ENCODE measurements around the gene COL17A1. TPM values are rescaled to one million over a fixed set of nuclear protein-coding genes. Genes with fewer than 3 reads are reported as not detected.

Gene COL17A1
- total RNA-seq: 0.03 and 0.16 TPM in 2 replicates
- polyA plus RNA-seq (2012): not detected

DNA sequence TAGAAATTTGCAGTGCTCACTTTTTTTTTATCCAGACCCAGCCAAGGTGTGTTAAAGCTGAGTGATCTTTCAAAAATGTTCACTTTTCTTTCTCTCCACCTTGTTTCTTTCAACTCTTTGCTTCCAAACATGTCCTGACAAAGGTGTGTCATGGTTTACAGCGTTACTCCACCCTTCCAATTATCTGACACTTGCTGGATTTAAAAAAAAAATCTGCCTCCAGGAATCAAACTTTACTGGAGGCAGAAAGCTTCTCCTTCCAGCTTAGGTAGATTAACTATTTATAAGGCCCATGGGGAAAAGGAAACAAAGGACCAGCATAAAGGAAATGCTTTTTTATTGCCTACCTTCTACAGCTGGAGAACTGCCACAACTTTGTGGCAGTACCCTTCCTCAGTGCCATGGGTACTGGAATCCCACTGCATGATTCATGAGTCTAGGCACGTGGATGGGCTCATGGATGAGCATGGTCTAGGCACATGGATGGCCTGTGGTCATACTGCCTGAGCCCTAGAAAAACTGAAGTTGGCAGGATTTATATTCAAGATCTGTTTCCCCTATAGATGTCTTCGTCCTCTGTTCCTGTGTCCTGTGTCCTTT lies at the start of gene COL17A1:
Gene COL17A1, minus strand, starts transcription at position 80 of the 600 bp plus-strand sequence. CDS start 5,207 bp downstream, outside the sequence.
- DNase-seq (ENCODE audit: low read depth): no peak

DNA sequence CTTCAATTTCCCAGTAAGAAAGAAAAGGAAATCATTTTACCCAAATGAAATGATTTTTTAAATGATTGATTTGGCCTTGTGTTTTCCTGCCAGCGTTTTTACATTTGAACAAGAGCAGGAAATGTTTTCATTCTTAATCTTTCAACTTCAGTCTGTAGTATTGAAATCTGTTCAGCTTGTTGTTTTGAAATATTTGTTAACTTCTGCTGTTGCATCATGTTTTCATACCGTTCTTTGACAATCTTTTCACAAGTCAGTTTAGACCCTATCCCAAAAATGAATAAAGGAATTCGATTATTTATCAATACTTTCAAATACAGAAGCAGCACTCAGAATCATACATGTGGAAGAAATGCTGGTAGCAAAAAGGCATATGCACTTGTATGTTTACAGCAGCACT lies 44.4 kb upstream of the COL17A1 start:
- no peak for DNase-seq (ENCODE audit: low read depth)

DNA sequence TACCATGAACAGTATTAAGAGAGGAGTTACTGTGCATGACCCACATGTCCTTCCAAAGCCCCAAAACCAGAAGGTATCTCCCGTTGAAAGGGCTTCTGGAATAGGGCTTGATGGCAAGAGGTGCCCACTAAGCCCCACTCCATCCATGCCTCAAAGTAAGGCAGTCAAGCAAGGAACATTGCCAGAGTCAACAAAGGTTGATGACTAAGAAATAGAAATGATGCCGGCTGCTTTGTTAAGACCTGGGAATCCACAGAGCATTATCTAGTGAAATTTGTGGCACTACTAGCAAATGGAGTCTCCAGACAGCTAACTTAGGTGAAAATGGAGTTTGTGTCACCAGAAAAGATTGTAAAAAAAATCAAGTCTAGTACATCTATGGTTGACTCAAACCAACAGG lies 42.5 kb upstream of the COL17A1 start:
- DNase-seq (ENCODE audit: low read depth): peak; percentile 46

- DNase-seq (ENCODE audit: low read depth): peak; percentile 45
Measured at GRCh38 chr10:104127411-104127810, 41.7 kb upstream of the COL17A1 start.

GRCh38 chr10:104123397-104123796 lies 37.7 kb upstream of the COL17A1 start:
- DNase-seq (ENCODE audit: low read depth): peak; percentile 24

- DNase-seq (ENCODE audit: low read depth): no peak
Measured at GRCh38 chr10:104122225-104123107, 36.8 kb upstream of the COL17A1 start.

DNA sequence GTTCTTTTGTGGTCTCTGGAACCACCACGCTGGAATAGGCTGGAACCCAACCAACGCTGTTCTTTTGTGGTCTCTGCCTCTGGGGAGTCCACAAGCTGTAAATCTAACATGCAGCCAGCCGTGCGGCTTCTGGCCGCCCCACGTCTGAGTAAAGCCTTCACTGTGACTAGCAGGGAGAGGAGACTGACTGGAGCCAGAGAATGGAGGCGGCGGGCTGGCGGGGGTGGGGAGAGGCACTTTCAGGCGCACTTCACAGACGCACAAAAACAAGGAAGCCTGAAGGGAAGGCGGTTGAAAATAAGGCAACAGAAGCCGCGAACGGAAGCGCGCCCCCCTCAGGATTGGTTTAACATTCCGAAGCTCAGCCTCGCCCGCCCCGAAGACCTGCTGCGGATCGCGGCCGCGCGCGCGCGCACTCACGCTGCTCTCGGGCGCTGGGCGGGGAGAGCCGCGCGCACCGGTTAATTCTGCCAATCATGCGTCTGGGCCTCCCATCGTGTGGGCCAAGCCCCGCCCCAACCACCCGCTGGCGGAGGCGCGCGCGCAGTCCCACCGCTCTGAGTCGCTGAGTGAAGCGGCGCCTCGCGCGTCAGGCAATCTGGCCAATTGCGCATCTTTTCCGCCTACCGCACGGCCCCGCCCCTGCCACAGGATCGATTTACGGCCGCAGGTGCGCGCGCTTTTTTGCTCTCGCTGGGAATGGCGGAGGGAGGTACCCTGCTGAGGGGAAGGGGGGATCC lies 36.0 kb upstream of the COL17A1 start, which contains the start of gene SFR1:
Gene SFR1, plus strand, starts transcription at position 687 of the 740 bp plus-strand sequence. Its CDS starts 13 bp downstream, at position 700.
- DNase-seq (ENCODE audit: low read depth): peak; percentile 98

GRCh38 chr10:104120903-104121484 lies 35.3 kb upstream of the COL17A1 start:
- peak; percentile 95 for DNase-seq (ENCODE audit: low read depth)

GRCh38 chr10:104120512-104120902 lies 34.8 kb upstream of the COL17A1 start:
- no peak for DNase-seq (ENCODE audit: low read depth)

DNA sequence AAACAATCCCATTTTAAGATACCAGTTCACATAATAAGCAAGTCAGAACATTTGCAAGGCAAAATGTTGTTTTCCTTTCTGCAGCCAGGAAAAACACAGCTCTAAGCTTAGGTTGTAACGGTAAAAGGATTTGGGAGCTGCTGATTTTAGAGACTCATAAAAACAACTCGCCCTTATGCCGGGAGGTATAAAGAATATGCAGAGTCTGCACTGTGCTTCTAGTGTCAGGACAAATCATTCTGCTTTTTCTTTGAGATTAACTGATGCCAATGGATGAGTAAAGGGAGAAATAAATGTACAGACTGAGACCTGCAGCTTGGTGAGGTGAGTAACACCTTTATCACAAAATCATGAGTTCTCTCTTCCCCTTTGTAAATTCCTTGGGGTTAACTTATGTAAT lies 34.3 kb upstream of the COL17A1 start:
- no peak for DNase-seq (ENCODE audit: low read depth)

- DNase-seq (ENCODE audit: low read depth): no peak
Measured at GRCh38 chr10:104117839-104118323, 32.2 kb upstream of the COL17A1 start.

DNA sequence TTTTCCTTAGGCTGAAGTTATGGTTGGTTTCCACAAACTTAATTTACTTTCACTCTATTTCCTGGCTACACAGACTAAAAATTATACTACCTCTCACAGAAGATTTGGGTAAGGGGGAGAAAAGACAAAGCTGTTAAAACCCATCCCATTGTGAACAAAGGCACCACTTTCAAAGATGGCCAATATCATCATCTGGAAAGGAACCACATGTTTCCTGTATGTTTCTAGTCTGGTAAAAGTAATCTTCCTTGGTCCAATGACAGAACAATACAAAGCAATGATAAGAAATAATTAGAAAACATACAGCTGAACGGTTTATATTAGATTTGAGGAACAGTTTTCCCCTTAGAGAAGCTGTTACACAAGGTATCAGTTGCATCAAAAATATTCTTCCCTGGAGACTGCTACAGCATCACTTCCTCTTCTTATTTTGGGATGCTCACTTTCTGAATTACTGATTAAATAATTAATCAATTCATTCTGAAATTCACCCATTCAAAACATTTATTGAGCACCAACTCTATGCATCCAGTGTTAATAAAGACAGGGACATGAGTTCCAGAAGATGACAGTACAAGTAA lies 27.8 kb upstream of the COL17A1 start:
- DNase-seq (ENCODE audit: low read depth): no peak

DNA sequence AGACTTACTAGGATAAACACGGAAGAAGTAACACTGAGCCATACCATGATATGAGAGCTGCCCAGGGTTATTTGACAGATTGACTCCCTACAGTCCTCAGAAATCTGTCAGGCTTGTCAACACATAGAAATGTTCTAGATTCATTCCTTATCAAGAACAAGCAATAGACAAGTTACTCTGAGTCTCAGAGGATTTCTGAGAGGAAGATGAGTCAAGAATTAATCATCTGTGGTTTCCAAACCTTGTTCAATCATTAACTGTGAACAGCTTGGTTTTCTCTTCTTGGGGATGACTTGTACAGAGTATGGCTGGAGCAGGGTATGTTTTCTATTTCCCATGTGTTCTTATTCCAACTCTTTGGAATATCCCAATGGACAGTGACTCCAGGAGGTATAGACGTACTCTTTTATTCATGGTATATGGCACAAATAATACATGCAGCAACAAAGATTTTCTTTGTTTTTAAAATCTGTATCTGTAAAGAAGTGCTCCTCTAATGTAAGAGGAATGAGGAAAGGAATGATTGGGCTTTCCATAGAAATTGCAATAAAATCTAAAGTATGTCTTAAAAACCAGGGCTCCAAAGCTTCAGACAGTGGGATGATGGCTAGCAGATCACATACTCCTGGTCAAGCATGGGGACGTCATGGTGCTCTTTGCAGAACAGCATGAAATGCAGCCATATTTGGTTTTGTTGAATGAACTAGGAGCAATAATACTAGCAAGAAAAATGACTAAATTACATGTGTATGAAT lies 24.4 kb upstream of the COL17A1 start:
- DNase-seq (ENCODE audit: low read depth): no peak

DNA sequence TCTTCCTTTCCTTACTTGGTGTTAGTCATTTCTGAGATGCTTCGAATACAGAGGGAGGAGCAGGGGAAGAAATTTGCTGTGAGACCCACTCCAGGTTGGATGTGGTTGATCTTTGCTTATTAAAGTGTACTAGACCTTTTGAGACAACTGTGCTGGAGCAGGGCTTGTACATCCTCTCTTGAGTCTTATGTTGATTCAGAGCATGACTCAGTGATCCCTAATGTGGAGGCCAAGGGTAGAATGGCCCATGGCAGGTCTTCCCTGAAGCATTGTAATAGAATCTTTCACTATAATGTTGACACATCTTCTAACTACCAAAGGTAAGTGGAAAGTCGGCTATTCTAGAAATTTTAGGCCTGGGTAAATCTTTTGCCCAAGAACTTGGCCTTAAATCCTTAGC lies 19.2 kb upstream of the COL17A1 start:
- DNase-seq (ENCODE audit: low read depth): no peak

- no peak for DNase-seq (ENCODE audit: low read depth)
Measured at GRCh38 chr10:104104418-104104817, 18.7 kb upstream of the COL17A1 start.

GRCh38 chr10:104103956-104104355 lies 18.3 kb upstream of the COL17A1 start:
- DNase-seq (ENCODE audit: low read depth): no peak

DNA sequence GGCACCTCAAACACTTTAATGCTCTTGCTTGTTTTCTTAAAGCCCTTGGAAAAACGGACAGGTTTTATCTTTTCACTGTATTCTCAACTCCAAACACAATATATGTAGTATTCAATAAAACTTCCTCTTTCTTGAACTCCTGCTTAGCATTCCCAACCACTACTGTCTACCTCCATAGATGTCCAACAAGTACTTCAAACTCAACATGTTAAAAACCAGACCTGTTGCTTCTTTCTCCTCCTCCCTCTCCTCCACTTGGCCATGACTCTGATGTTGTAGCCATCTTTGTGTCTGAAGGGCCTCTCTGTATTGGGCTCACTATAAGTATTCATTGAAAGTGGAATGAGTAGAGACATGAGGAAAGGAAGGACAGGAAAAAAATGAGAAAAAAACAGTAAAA lies 16.2 kb upstream of the COL17A1 start:
- DNase-seq (ENCODE audit: low read depth): no peak

DNA sequence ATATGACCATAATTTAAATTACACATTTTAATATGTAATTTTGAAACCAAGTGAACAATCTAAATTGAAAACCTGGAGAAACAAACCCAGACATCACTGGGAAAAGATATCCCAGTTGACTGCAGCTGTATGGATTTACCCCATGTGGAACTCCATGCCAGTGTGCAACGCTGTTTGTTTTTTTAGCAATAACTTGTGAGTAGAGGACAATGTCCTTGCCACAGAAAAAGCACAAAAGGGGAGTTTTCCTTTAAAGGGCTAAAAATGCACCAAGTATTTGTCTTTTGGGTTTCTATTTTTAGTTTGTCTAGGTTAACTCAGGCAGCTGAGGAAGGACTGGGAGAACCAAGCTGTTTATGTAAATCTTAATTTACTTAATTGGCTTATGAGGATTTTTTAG lies 15.1 kb upstream of the COL17A1 start:
- DNase-seq (ENCODE audit: low read depth): no peak

GRCh38 chr10:104099941-104100340 lies 14.3 kb upstream of the COL17A1 start:
- DNase-seq (ENCODE audit: low read depth): peak; percentile 8

- no peak for DNase-seq (ENCODE audit: low read depth)
Measured at GRCh38 chr10:104099269-104099668, 13.6 kb upstream of the COL17A1 start.
